Measurements from ENCODE around the gene DCTN5.

- TF ChIP-seq EZH2 (IDR thresholded peaks at IDR 0.05; ENCODE audit: insufficient read depth, poor library complexity, severe bottlenecking) (no peak), EZH2phosphoT487 (IDR thresholded peaks at IDR 0.05; ENCODE audit: insufficient read depth, low read depth) (no peak)
Observed at GRCh38 chr16:23594186-23594585, 47.1 kb upstream of the DCTN5 start.
